IMR-90 (cell line): ENCODE measurements around the gene SEMA6C.
"Not testable (repeated sequence)": the region's sequence is repeated elsewhere in the genome, so short reads cannot be mapped to it uniquely, and the experiment has no call there.

Experiments used
- CEBPB ChIP-seq: IDR thresholded peaks from 2 replicates; pipeline ENCODE4 v1.6.1; 2012; ENCODE audit warnings: low read depth, low read length, improper control_type of control experiment
- POLR2A ChIP-seq: IDR thresholded peaks from 2 replicates; pipeline ENCODE4 v1.6.1; 2012; ENCODE audit warnings: mild to moderate bottlenecking, low read depth, low read length
- RAD21 ChIP-seq: IDR thresholded peaks from 2 replicates; pipeline ENCODE4 v1.6.1; 2012; ENCODE audit warnings: low read length, improper control_type of control experiment
- TF ChIP-seq, protein P1 (sequence below): conservative IDR thresholded peaks from 2 replicates; pipeline ENCODE4 v1.5.1; 2012; ENCODE audit warnings: mild to moderate bottlenecking, low read depth, low read length, improper control_type of control experiment
- TF ChIP-seq, protein P2 (sequence below): fragments of 150-350 bp; IDR thresholded peaks from 2 replicates; pipeline ENCODE4 v1.6.1; 2016; ENCODE audit warnings: low read depth, mild to moderate bottlenecking, low read length, moderate library complexity, borderline replicate concordance

DNA sequence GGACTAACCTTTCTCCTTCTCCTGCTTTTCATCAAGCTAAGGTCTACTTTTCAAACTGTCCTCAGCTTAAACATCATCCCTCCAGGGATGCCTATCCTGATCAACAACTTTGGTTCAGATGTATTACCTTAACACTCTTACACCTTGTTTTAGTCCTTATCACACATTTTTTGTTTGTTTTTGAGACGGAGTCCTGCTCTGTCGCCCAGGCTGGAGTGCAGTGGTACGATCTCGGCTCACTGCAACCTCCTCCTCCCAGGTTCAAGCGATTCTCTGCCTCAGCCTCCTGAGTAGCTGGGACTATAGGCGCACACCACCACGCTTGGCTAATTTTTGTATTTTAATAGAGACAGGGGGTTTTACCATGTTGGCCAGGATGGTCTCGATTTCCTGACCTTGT is 42.2 kb upstream of the SEMA6C start:
- TF ChIP-seq, protein P1, sequence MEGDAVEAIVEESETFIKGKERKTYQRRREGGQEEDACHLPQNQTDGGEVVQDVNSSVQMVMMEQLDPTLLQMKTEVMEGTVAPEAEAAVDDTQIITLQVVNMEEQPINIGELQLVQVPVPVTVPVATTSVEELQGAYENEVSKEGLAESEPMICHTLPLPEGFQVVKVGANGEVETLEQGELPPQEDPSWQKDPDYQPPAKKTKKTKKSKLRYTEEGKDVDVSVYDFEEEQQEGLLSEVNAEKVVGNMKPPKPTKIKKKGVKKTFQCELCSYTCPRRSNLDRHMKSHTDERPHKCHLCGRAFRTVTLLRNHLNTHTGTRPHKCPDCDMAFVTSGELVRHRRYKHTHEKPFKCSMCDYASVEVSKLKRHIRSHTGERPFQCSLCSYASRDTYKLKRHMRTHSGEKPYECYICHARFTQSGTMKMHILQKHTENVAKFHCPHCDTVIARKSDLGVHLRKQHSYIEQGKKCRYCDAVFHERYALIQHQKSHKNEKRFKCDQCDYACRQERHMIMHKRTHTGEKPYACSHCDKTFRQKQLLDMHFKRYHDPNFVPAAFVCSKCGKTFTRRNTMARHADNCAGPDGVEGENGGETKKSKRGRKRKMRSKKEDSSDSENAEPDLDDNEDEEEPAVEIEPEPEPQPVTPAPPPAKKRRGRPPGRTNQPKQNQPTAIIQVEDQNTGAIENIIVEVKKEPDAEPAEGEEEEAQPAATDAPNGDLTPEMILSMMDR = not testable (repeated sequence)
- not testable (repeated sequence) for TF ChIP-seq RAD21, CEBPB, POLR2A
- TF ChIP-seq, protein P2, sequence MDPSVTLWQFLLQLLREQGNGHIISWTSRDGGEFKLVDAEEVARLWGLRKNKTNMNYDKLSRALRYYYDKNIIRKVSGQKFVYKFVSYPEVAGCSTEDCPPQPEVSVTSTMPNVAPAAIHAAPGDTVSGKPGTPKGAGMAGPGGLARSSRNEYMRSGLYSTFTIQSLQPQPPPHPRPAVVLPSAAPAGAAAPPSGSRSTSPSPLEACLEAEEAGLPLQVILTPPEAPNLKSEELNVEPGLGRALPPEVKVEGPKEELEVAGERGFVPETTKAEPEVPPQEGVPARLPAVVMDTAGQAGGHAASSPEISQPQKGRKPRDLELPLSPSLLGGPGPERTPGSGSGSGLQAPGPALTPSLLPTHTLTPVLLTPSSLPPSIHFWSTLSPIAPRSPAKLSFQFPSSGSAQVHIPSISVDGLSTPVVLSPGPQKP = not testable (repeated sequence)
